ENCODE results near the gene CACNA2D2. TPM values are rescaled to one million over a fixed set of nuclear protein-coding genes. Genes with fewer than 3 reads are reported as not detected.

Gene CACNA2D2
- total RNA-seq, 2 donors from 2014 or later: 5.6 to 9.1 TPM

DNA sequence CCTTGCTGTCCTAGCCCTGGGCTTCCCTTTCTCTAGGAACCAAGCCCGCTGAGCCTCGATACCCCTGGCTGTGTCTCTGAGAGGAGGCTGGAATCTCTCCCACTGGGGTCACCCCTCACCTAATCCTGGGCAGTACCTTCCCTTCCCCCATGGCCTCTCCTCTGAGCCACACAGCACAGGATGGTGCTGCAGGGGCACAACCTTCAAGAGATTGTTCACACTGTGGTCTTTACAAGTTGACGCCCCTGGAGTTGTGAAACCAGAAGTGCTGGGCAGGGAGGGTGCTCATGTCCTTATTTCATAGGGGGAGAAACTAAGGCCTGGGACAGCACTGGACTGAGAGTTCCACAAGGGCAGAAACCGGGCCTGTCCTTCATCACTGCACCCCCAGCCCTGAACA lies 73.2 kb downstream of the CACNA2D2 start:
- WGBS: 88% methylated on average over 4 of the region's 4 CpGs
- no peak for DNase-seq (ENCODE audit: low spot score)
- Histone ChIP-seq H3K4me3 (no peak overlapping the region), H3K36me3 (no peaks in the 10 kb centered on the region), H3K4me1 (replicated peaks) (no peaks in the 10 kb centered on the region), H3K27me3 (replicated peaks; ENCODE audit: insufficient read depth) (no peaks in the 10 kb centered on the region), H3K27ac (no peak overlapping the region), H3K9me3 (no peaks in the 10 kb centered on the region)
- intact Hi-C loops (cut with DNase I): loop anchor here (5.0 kb wide), 1 partner anchor 112 kb away; no protein-coding TSS in a partner anchor
- TF ChIP-seq POLR2A (IDR thresholded peaks at IDR 0.05): no peak
- TF ChIP-seq CTCF (IDR thresholded peaks at IDR 0.05): no peak
- no peak for TF ChIP-seq POLR2AphosphoS5 (IDR thresholded peaks at IDR 0.05)

DNA sequence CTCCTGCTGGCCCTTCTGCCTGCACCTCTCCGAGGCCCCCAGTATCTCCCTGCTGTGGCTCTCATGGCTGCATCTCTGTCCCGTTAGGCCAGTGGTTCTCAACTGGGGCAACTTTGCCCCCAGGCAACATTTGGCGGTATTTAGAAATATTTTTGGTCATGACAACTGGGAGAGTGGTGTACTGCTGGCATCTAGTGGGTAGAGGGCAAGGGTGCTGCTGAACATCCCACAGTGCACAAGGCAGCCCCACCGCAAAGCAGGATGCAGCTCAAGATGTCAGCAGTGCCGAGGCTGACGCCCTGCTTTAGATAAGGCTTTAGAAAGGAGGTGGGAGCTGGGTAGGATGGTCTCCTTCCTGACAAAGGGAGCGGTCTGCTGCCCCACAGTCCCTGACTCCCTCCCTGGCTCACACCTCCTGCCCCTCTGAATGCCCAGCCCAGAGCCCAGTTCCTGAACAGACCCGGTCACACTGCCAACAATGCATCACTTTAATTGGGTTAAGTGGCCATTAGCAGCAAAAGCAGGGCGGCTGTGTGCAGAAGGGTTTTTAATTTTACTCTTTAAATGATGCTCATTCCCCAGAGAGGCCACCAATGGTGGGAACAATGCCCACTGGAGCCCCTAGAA lies 75.3 kb downstream of the CACNA2D2 start:
- intact Hi-C loops (cut with DNase I): no loop called here
- Histone ChIP-seq H3K4me3 (no peak overlapping the region), H3K27me3 (replicated peaks; ENCODE audit: insufficient read depth) (no peaks in the 10 kb centered on the region), H3K36me3 (no peaks in the 10 kb centered on the region), H3K9me3 (no peaks in the 10 kb centered on the region), H3K4me1 (replicated peaks) (no peaks in the 10 kb centered on the region), H3K27ac (no peak overlapping the region)
- 80% methylated on average over 9 of the region's 9 CpGs for WGBS
- DNase-seq (ENCODE audit: low spot score): no peak
- TF ChIP-seq POLR2AphosphoS5 (IDR thresholded peaks at IDR 0.05): no peak
- TF ChIP-seq POLR2A (IDR thresholded peaks at IDR 0.05): no peak
- TF ChIP-seq CTCF (IDR thresholded peaks at IDR 0.05): no peak

GRCh38 chr3:50427217-50427616 lies 76.2 kb downstream of the CACNA2D2 start:
- no peak for DNase-seq (ENCODE audit: low spot score)
- Histone ChIP-seq H3K36me3 (no peaks in the 10 kb centered on the region), H3K27me3 (replicated peaks; ENCODE audit: insufficient read depth) (no peaks in the 10 kb centered on the region), H3K4me3 (no peak overlapping the region), H3K4me1 (replicated peaks) (no peaks in the 10 kb centered on the region), H3K9me3 (no peaks in the 10 kb centered on the region), H3K27ac (no peak overlapping the region)
- WGBS: 90% methylated on average over 13 of the region's 13 CpGs
- no peak for TF ChIP-seq POLR2A (IDR thresholded peaks at IDR 0.05)
- no peak for TF ChIP-seq CTCF (IDR thresholded peaks at IDR 0.05)
- no peak for TF ChIP-seq POLR2AphosphoS5 (IDR thresholded peaks at IDR 0.05)
- intact Hi-C loops (cut with DNase I): no loop called here

DNA sequence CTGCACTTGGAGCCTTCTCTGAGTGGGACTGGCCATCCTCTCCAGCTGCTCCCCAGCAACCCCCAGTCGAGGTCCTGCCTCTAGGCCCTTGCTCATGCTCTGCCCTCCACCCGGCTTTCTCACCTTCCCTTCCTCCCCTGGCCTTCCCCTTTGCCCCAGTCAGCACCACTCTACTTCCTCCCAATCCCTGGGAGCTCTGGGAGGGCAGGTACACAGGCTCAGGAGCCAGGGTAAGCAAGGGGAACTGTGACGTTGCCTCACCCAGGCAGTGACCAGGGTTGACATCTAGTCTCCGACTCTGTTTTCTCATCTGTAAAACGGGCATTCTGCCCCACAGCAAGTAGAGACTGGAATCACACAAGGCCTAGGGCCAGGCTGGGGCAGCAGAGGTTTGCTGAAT lies 77.5 kb downstream of the CACNA2D2 start:
- DNase-seq (ENCODE audit: low spot score): no peak
- H3K36me3 ChIP-seq: no peaks in the 10 kb centered on the region
- no peaks in the 10 kb centered on the region for H3K9me3 ChIP-seq
- intact Hi-C loops (cut with DNase I): no loop called here
- no peaks in the 10 kb centered on the region for H3K4me1 ChIP-seq (replicated peaks)
- H3K27me3 ChIP-seq (replicated peaks; ENCODE audit: insufficient read depth): no peaks in the 10 kb centered on the region
- 90% methylated on average over 5 of the region's 5 CpGs for WGBS
- TF ChIP-seq CTCF (IDR thresholded peaks at IDR 0.05) (no peak), POLR2A (IDR thresholded peaks at IDR 0.05) (no peak), POLR2AphosphoS5 (IDR thresholded peaks at IDR 0.05) (no peak)
- H3K4me3 ChIP-seq: no peak overlapping the region
- no peak overlapping the region for H3K27ac ChIP-seq

- H3K4me3 ChIP-seq: no peak overlapping the region
- H3K27ac ChIP-seq: no peak overlapping the region
- WGBS: 69% methylated on average over 7 of the region's 7 CpGs
These were observed 79.9 kb downstream of the CACNA2D2 start for GRCh38 chr3:50423543-50423942.

More at GRCh38 chr3:50423543-50423942, 79.9 kb downstream of the CACNA2D2 start:
- H3K9me3 ChIP-seq: no peaks in the 10 kb centered on the region
- H3K27me3 ChIP-seq (replicated peaks; ENCODE audit: insufficient read depth): no peaks in the 10 kb centered on the region
- intact Hi-C loops (cut with DNase I): no loop called here
- TF ChIP-seq CTCF (IDR thresholded peaks at IDR 0.05) (no peak), POLR2A (IDR thresholded peaks at IDR 0.05) (no peak), POLR2AphosphoS5 (IDR thresholded peaks at IDR 0.05) (no peak)
- no peak for DNase-seq (ENCODE audit: low spot score)
- no peaks in the 10 kb centered on the region for H3K36me3 ChIP-seq
- H3K4me1 ChIP-seq (replicated peaks): no peaks in the 10 kb centered on the region

Measured in prostate gland (tissue), 2 donors.